AG08395 (cell line): ENCODE results near the gene FAXC.
"Not testable (repeated sequence)": the region's sequence is repeated elsewhere in the genome, so short reads cannot be mapped to it uniquely, and the experiment has no call there.

Experiments used
- DNase-seq: peaks from one replicate; pipeline ENCODE4 v3.0.0; 2012; ENCODE audit warnings: mixed read lengths, low spot score

The FAXC gene

DNA sequence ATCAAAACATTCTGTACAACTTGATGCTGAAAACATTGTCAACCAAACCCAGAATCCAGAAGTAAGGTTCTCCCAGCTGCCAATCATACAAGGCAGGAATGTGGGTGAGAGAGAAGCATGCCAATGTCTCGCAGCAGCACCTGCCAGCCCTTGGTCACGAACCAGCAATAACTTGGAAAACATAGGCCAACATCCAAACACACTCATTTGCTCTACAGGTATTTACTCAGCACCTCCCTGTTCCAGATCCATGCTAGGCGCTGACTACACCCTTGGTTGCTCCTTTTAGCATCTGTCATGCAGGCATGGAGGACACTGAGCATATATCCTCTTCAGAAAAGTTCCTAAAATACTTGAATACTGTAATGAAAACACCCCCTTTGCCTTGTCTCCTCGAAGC, 63.6 kb downstream of the FAXC start:
- no peak for DNase-seq

DNA sequence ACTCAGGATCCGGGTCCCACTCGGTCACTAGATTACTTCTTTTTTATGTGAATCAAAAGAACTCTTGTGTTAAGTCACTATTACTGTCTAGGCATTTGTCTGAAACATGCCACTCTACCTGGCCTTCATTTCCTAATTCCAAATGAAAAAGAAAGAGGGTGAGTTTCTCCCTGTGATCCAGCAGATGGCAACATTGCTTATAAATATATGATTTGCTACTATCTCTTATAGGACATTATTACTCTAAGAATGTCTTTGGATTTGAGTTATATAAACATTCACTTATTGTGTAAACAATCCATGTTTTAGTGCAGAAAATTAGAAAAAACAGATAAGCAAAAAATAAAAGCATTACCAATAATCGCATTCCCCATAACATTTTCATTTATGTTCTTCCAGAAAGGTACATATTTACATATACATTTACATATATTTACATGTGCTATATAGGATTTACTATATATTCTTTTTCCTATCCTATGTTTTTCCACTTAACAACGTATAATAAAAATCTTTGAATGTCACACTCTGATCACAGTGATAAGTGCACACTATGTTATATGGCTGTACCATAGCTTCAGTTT, 66.9 kb downstream of the FAXC start:
- DNase-seq, result peak; percentile 29

DNA sequence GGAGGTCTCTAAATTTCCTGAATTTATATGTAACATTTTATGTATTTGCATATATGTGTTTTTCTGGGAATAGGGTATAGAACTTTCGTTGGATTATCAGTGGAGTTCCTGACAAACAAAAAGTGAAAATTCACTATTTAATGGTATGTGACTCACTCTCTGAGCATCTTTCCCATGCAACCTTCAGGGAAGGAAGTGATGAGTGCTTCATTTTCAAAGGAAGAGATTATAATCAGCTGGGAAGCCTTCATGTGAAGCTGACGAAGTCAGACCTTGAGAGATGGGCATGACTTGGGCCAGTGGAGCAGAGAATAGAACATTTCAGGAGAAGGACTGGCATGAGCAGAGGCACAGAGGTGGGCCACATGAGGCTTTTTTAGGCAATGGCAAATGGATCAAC, 72.7 kb downstream of the FAXC start:
- DNase-seq, result no peak

DNA sequence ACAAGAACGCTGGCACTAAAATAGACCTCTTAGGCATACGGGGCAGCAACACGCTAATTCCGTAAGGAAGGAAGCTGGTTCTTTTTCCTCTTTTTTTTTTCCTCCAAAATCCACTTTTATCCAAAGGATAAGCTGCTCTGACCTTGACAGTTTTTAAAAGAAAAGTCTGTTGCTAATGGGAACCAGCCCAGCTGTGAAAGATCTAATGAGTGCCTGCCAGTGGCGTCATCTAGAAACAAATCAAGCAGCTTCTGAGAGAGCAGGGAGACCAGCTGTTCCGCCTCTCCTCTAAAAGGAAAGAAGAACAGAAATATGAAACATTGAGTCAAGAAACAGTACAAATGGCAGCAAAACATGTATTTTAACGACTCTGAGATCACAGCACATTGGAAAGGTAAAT, 78.6 kb downstream of the FAXC start:
- no peak for DNase-seq

- no peak for DNase-seq
Measured at GRCh38 chr6:99270030-99270429, 79.4 kb downstream of the FAXC start.

DNA sequence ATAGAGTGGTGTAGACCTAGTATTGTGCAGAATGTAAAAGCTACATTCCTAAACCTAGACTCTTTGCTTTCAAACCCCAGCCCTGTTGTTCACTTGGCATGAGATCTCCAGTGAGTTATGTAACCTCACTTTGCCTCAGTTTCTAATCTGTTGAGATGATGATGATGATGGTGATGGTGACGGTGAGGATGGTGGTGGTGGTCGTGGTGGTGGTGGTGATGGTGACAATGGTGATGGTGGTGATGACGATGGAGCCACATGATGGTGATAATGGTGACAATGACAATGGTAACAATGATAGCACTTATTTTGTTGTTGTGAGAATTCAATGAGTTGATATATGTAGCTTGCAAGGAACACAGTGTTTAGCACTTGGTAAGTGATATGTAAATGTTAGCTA, 80.3 kb downstream of the FAXC start:
- DNase-seq, result no peak

DNA sequence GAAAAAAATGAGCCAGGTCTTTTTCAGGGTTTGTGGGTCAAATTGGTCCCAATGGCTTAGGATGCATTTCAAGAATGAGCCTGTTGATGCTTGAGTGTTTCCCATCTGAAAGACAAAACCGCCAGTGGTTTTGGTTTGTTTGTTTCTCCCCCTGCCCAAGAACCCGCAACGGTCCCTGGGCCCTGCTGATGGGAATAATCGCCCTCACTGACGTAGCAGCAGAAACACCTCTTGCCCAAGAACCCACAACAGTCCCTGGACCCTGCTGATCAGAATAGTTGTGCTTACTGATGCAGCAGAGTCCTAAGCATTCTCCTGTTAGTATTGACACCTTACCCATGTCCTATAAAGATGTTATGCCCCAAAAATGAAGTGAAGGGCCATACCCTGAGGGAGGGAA, 82.5 kb downstream of the FAXC start:
- DNase-seq, result not testable (repeated sequence)

DNA sequence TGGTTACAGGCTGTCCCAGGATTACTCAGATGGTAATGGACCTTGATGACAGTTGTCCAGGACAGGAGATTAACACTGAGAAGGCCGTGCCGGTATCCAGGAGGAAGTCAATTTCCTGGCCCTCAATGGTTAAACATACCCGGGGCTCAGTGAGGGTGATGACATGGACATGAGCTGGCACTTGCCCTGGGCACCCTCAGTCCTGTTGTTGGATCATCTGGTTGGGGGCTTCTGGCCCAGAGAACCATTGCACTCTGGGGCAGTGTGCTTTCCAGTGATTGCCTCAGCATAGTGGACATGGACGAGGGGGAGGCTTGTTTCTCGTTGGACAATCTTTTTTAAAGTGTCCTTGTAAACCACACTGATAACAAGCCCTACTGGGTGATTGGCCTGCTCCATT, 84.0 kb downstream of the FAXC start:
- DNase-seq, result not testable (repeated sequence)

GRCh38 chr6:99254616-99255550, 94.6 kb downstream of the FAXC start:
- DNase-seq, result no peak

DNA sequence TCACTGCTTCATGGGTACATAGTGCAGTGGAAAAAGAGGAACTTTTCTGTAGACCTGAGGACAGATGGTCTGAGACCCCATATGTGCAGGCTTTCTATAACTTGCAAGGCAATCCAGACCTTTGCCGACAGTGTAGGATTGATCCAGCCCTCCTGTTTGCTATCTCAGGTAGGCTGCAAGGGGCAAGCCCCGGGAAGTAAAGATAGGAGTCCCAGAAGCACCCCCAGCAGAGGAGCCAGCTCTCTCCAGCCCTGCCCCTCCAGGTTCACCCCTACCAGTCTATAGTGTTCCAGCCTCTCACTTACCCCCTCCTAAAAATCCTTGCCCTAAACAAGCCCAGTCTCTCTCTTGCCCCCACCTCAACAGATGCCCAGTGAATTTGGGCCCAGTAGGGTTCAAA, 96.2 kb downstream of the FAXC start:
- no peak for DNase-seq

- no peak for DNase-seq
Measured at GRCh38 chr6:99252421-99252820, 97.1 kb downstream of the FAXC start.

DNA sequence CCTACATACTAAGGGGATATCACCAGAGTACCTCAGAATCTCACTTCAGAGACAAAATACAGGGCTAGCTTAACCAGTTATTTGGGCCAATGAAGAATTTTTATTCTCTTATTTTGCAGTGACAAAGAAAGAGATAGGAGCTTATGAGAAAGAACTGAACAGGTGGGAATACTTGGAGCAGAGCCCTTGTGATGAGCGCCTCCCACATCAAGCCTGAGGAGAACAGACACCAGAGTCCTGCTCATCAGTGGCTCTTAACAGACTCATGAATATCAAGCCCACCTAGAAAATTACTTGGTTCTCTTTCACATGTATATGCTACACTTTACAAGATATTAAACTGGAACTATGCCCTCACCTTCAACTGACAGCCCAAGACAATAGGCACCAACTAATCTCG, 99.0 kb downstream of the FAXC start:
- DNase-seq, result no peak

GRCh38 chr6:99246602-99247001, 102.9 kb downstream of the FAXC start:
- no peak for DNase-seq

DNA sequence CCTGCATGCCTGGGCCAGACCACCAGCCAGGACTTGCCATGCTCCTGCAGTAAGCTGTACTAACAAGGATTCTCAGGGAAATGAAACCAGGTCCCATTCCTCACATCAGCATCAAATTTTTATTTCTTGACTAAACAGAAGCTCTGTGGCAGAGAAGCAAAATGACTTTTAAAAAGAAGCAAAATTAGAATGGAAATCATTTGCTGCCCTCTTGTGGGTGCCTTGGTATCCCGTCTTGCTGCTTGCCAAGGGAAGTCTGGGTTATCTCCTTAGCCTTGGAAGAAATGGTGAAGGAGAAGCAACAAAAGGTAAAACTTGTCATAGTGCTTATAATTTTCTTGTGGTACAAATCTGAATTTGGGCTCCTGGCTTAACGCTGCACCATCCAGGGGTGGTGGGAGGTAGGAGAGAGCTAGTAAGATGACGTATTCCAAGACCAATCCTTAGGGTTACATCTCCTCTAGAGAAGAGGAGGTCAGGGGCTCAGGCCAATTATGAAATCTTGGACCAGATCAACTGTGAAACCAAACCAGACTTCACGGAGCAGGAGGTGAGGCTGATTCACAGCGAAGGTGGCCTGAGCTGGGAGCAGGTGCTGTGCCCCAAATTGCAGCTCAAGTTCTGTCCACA, 107.5 kb downstream of the FAXC start:
- DNase-seq, result peak; percentile 2

DNA sequence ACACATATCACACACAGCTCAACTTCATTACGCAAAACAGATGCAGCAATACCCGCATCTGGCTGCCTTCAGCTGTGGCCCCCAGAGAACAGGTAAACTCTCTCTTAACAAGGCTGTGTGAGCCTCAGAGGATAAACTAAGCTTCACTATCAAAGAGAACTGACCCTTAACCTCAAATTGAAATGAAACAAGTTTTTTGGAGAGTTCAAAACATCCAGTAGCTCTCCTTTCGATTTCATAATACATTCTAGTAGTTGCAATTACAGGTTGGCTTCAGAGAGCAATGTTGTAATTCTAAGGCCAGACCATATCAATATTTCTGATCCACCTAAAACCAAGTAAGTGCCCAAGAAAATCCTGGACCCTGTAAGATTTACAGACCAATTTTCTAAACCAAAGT, 113.5 kb downstream of the FAXC start:
- no peak for DNase-seq

- no peak for DNase-seq
Measured at GRCh38 chr6:99233219-99233618, 116.3 kb downstream of the FAXC start.

- DNase-seq, result no peak
Measured at GRCh38 chr6:99232056-99232455, 117.4 kb downstream of the FAXC start.

DNA sequence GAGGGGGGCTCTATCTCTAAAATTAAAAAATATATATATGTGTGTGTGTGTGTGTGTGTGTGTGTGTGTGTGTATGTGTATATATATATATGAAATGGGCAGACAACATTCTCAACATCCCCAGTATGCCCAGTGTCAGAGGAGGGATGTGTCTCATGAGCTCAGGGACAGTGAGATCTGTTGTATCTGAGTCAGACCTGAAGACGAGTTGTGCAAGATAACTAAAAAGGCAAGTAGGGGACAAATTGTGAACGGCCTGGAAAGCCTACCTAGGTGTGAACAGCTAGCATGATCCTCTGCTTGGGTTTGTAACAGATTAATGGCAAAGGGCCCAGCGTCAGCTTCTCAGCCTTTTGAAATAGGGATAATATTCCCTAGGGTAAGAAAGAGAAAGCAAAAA, 124.3 kb downstream of the FAXC start:
- DNase-seq, result no peak
